Nephron (organoid): ENCODE results near the gene CDHR2.
"Not testable (repeated sequence)": the region's sequence is repeated elsewhere in the genome, so short reads cannot be mapped to it uniquely, and the experiment has no call there.

Experiments
- H3K27ac Mint-ChIP-seq, 3 experiments: 2 replicates each; pipeline ENCODE4 v1.8.0; 2020; ENCODE audit warnings: mixed read lengths in 3 of 3, mild to moderate bottlenecking in 2 of 3, moderate library complexity in 1 of 3
- H3K27me3 Mint-ChIP-seq: 2 replicates; pipeline ENCODE4 v1.8.0; 2021; ENCODE audit warnings: low read depth, mild to moderate bottlenecking, moderate library complexity, mixed read lengths
- H3K36me3 Mint-ChIP-seq: 2 replicates; pipeline ENCODE4 v1.8.0; 2020; ENCODE audit warnings: low read depth, mixed read lengths
- H3K4me1 Mint-ChIP-seq: 2 replicates; pipeline ENCODE4 v1.8.0; 2020; ENCODE audit warnings: mixed read lengths
- H3K4me3 Mint-ChIP-seq, 3 experiments: 2 replicates each; pipeline ENCODE4 v1.8.0; 2020; ENCODE audit warnings: mild to moderate bottlenecking in 3 of 3, mixed read lengths in 3 of 3, moderate library complexity in 2 of 3
- H3K9me3 Mint-ChIP-seq: 2 replicates; pipeline ENCODE4 v1.8.0; 2020; ENCODE audit warnings: mixed read lengths
- CTCF ChIP-seq, 3 experiments: fragments of 200-600 bp; sonication (generic); IDR thresholded peaks; one replicate each; pipeline ENCODE4 v1.5.0; 2021; ENCODE audit warnings: antibody characterized with exemption in 3 of 3; ENCODE audit not compliant: unreplicated experiment in 3 of 3

CDHR2 gene

GRCh38 chr5:176549871-176550270, 729 bp downstream of the CDHR2 start:
- Mint-ChIP-seq H3K4me3 (no peak overlapping the region), H3K27ac (no peak overlapping the region), H3K4me1 (peaks cover 2% of the 10 kb centered on the region), H3K27me3 (peaks cover 19% of the 10 kb centered on the region), H3K36me3 (no peaks in the 10 kb centered on the region), H3K9me3 (no peaks in the 10 kb centered on the region)
- TF ChIP-seq CTCF (IDR thresholded peaks at IDR 0.05; ENCODE audit: unreplicated experiment in 3 of 3) = no peak

GRCh38 chr5:176550275-176550831, 1.2 kb downstream of the CDHR2 start:
- Mint-ChIP-seq H3K27ac (no peak overlapping the region), H3K36me3 (no peaks in the 10 kb centered on the region), H3K4me1 (peaks cover 6% of the 10 kb centered on the region), H3K9me3 (no peaks in the 10 kb centered on the region), H3K27me3 (peaks cover 23% of the 10 kb centered on the region), H3K4me3 (no peak overlapping the region)
- TF ChIP-seq CTCF (IDR thresholded peaks at IDR 0.05; ENCODE audit: unreplicated experiment in 3 of 3) = no peak

GRCh38 chr5:176550937-176551336, 1.8 kb downstream of the CDHR2 start:
- not testable (repeated sequence) for H3K4me3 Mint-ChIP-seq, H3K9me3 Mint-ChIP-seq, H3K4me1 Mint-ChIP-seq, H3K27ac Mint-ChIP-seq, H3K36me3 Mint-ChIP-seq
- peaks cover 25% of the 10 kb centered on the region for H3K27me3 Mint-ChIP-seq

- Mint-ChIP-seq H3K4me1 (peaks cover 6% of the 10 kb centered on the region), H3K27ac (no peak overlapping the region), H3K36me3 (no peaks in the 10 kb centered on the region), H3K27me3 (peaks cover 24% of the 10 kb centered on the region), H3K4me3 (no peak overlapping the region), H3K9me3 (no peaks in the 10 kb centered on the region)
- TF ChIP-seq CTCF (IDR thresholded peaks at IDR 0.05; ENCODE audit: unreplicated experiment in 3 of 3) = no peak
Observed at GRCh38 chr5:176552332-176552869, 3.3 kb downstream of the CDHR2 start.

- Mint-ChIP-seq H3K36me3 (no peaks in the 10 kb centered on the region), H3K9me3 (no peaks in the 10 kb centered on the region), H3K27me3 (peaks cover 23% of the 10 kb centered on the region), H3K4me3 (no peak overlapping the region), H3K4me1 (peaks cover 6% of the 10 kb centered on the region), H3K27ac (peak overlapping the region in 2 of 3 experiments; percentile 9 to 35)
- no peak for TF ChIP-seq CTCF (IDR thresholded peaks at IDR 0.05; ENCODE audit: unreplicated experiment in 3 of 3)
Observed at GRCh38 chr5:176553260-176554085, 4.3 kb downstream of the CDHR2 start.

GRCh38 chr5:176557846-176558245, 8.7 kb downstream of the CDHR2 start:
- H3K27me3 Mint-ChIP-seq = peaks cover 25% of the 10 kb centered on the region
- peaks cover 6% of the 10 kb centered on the region for H3K4me1 Mint-ChIP-seq
- no peak overlapping the region for H3K27ac Mint-ChIP-seq
- H3K36me3 Mint-ChIP-seq = no peaks in the 10 kb centered on the region
- no peak overlapping the region for H3K4me3 Mint-ChIP-seq
- TF ChIP-seq CTCF (IDR thresholded peaks at IDR 0.05; ENCODE audit: unreplicated experiment in 3 of 3) = no peak
- H3K9me3 Mint-ChIP-seq = no peaks in the 10 kb centered on the region
